Smooth muscle cell of the coronary artery (primary cell): ENCODE data around the gene ALPK1. TPM values are rescaled to one million over a fixed set of nuclear protein-coding genes. Genes with fewer than 3 reads are reported as not detected.

Source experiments
- total RNA-seq: library from RNA; depleted of rRNA; stranded (reverse); fragments of >200 nt; gene quantifications from 2 replicates; pipeline ENCODE4 v1.2.3, GENCODE V29; 2014; ENCODE audit warnings: low replicate concordance

The ALPK1 gene
- total RNA-seq, result 11.6 and 14.6 TPM in 2 replicates

DNA sequence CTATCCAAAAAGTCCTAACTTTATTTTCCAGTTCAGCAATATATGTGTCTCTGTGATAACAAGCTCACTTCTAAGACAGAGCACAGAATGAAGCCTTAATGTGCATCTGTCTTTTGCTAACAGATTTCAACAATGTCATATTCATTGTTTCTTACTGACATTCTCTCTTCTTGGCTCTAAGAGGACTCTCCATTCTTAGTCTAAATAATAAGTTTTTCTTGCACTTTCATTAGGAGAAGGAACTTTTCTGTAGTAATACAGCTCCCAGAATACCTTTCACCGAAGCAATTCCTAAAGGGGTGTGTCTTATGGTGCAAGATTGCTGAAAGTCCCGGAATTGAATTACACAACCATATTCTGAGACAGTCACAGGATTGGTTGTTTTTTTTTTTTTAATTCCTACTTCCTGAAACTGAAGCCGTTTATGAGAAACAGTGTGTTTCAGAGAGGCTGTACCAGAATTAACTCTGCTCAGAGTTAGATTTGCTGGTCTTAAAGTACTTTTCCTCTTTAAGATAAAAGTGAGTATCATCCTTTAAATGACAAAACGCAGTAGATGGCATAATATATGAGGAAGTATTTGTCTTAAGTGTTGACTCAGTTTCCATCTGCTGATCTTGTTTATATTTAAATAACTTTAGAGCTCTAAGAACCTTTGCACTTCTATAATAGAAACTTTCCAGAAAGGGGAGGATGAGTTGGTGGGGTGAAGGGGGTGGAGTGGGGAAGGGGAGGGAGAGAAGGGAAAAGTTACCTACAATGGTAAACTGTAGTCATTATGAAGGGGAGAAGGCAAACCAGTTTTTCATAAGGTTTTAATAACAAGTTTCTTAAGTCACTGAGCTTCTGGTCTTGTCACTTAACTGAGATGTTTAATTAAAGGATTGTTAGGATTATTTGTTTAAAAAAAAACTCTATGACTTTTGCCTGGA, at the start of gene ALPK1:
TSS of gene ALPK1 (plus strand) at position 421 of the 932 bp plus-strand sequence.

Other genes with a start within 250 kb of the ALPK1 start
- gene FAM241A, start 151.9 kb upstream of the ALPK1 start, total RNA-seq, result 0.47 and 1.1 TPM in 2 replicates
- 11.6 and 29.8 TPM in 2 replicates for gene AP1AR, start 65.6 kb upstream of the ALPK1 start, total RNA-seq
- gene TIFA, start 11.5 kb upstream of the ALPK1 start, total RNA-seq, result 2.2 and 7.4 TPM in 2 replicates
- gene NEUROG2, start 218.8 kb downstream of the ALPK1 start, total RNA-seq, result not detected in 2 replicates